Measurements from ENCODE around the gene MMS19.

DNA sequence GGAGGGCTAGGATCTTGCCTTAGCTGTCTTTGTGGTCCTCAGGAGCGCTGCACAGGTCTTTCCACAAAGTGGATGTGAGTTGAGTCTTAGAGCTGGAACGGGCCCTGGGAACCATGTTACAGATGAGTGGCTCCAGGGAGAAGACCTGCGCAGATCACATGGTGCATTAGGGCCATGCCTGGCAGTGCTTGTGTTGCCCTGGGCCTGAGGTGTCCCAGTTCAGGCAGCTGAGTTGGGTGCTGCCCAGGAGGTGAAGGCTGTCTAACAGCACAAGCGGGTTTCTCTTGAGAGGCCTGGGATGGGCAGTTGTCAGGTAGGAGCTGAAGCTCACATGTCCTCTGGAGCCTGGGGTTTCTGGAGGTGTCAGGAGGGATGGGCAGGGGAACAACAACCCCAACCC is 40.6 kb upstream of the MMS19 start:
- TF ChIP-seq, protein P1, sequence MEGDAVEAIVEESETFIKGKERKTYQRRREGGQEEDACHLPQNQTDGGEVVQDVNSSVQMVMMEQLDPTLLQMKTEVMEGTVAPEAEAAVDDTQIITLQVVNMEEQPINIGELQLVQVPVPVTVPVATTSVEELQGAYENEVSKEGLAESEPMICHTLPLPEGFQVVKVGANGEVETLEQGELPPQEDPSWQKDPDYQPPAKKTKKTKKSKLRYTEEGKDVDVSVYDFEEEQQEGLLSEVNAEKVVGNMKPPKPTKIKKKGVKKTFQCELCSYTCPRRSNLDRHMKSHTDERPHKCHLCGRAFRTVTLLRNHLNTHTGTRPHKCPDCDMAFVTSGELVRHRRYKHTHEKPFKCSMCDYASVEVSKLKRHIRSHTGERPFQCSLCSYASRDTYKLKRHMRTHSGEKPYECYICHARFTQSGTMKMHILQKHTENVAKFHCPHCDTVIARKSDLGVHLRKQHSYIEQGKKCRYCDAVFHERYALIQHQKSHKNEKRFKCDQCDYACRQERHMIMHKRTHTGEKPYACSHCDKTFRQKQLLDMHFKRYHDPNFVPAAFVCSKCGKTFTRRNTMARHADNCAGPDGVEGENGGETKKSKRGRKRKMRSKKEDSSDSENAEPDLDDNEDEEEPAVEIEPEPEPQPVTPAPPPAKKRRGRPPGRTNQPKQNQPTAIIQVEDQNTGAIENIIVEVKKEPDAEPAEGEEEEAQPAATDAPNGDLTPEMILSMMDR (IDR thresholded peaks at IDR 0.05; ENCODE audit: low read depth, low read length, poor library complexity, severe bottlenecking) = no peak
- TF ChIP-seq EZH2phosphoT487 (IDR thresholded peaks at IDR 0.05; ENCODE audit: borderline replicate concordance, low read length) = no peak
